Neural progenitor cell (in vitro differentiated cells): Measurements from ENCODE around the gene DDX60.

Source experiments
- CTCF ChIP-seq: fragments of 200-600 bp; sonication (generic); IDR thresholded peaks from 2 replicates; pipeline ENCODE4 v1.5.1; 2017; ENCODE audit warnings: antibody characterized with exemption, mild to moderate bottlenecking
- EZH2 ChIP-seq: fragments of 200-600 bp; sonication (generic); IDR thresholded peaks from 2 replicates; pipeline ENCODE4 v1.6.1; 2017; ENCODE audit warnings: antibody characterized with exemption, mild to moderate bottlenecking, moderate library complexity

- TF ChIP-seq EZH2, result no peak
- no peak for TF ChIP-seq CTCF
Measured at GRCh38 chr4:168200685-168201084, 117.9 kb downstream of the DDX60 start.
